GM12875 (cell line): ENCODE results near the gene TMEM108.

Source experiments
- H3K4me3 ChIP-seq: one replicate; pipeline ENCODE4 v1.5.1; 2011; ENCODE audit warnings: low read depth, low read length, control low read depth
- TF ChIP-seq, protein P1 (sequence below): IDR thresholded peaks from 2 replicates; pipeline ENCODE4 v1.5.1; 2011; ENCODE audit warnings: low read depth, mild to moderate bottlenecking, control low read depth, inconsistent platforms, low read length, moderate library complexity, borderline replicate concordance; ENCODE audit not compliant: insufficient read depth

Gene TMEM108

DNA sequence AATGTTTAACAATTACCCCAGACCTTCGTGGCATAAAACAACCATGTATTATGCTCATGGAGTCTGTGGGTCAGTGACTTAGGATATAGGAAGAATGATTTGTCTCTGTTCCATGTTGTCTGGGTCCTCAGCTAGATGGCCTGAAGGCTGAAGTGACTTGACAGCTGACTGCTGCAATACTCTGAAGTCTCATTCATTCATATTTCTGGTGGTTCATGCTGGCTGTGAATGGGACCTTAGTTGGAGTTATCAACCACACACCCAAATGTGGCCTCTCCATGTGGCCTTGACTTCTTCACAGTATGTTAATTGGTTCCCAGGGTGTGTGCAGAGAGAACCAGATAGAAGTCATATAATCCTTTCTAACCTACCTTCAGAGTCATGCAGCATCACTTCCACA is 216.5 kb downstream of the TMEM108 start:
- TF ChIP-seq, protein P1, sequence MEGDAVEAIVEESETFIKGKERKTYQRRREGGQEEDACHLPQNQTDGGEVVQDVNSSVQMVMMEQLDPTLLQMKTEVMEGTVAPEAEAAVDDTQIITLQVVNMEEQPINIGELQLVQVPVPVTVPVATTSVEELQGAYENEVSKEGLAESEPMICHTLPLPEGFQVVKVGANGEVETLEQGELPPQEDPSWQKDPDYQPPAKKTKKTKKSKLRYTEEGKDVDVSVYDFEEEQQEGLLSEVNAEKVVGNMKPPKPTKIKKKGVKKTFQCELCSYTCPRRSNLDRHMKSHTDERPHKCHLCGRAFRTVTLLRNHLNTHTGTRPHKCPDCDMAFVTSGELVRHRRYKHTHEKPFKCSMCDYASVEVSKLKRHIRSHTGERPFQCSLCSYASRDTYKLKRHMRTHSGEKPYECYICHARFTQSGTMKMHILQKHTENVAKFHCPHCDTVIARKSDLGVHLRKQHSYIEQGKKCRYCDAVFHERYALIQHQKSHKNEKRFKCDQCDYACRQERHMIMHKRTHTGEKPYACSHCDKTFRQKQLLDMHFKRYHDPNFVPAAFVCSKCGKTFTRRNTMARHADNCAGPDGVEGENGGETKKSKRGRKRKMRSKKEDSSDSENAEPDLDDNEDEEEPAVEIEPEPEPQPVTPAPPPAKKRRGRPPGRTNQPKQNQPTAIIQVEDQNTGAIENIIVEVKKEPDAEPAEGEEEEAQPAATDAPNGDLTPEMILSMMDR = no peak
- H3K4me3 ChIP-seq = no peak overlapping the region

DNA sequence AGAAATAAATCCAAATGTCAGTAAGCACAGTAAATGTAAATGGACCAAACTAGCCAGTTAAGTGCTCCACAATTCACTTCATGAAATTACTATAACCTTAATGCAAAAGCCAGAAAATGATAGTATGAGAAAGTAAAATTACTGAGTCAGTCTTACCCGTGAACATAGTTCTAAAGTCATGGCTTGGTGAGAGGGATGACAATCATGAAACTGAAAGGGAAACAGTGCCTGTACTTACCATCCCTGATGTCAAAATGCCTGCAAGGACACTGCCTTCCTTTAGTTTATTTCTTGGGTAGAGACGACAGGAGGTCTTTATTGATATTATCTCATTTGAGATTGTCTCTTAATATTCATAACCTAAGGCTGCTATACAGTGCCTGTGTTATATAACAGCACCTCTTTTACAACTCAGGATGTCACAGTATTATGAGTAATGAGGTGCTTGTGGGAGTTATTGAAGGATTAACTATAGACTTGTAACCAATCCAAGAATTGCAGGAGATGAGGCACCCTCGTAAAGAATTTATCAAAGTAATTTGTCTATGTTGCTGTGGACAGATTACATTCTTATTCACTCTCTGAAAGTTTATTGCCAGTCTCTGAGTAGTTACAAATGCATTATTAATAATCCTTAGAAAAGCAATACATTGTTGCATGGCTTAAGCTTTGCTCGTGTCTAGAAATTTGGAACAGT is 218.7 kb downstream of the TMEM108 start:
- TF ChIP-seq, protein P1 = no peak
- H3K4me3 ChIP-seq = no peak overlapping the region

DNA sequence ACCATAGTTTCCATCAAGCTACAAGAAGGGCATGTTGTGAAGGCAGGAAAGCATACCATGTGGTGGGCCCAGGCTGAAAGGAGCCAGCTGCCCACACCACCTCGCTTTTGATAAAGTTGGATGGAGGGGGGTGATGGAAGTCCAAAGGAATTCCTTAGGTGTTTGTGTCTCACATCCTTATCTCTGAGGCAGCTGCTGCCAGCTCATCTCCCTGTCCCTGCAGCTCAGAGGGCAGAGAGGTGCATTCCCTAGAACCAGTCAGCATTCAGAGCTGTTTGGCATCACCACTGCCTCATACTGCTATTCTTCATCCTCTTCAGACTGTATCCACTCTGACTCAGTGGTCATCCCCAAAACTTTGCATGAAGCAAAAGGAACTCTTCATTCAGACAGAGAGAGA is 220.2 kb downstream of the TMEM108 start:
- TF ChIP-seq, protein P1 = no peak
- no peak overlapping the region for H3K4me3 ChIP-seq

DNA sequence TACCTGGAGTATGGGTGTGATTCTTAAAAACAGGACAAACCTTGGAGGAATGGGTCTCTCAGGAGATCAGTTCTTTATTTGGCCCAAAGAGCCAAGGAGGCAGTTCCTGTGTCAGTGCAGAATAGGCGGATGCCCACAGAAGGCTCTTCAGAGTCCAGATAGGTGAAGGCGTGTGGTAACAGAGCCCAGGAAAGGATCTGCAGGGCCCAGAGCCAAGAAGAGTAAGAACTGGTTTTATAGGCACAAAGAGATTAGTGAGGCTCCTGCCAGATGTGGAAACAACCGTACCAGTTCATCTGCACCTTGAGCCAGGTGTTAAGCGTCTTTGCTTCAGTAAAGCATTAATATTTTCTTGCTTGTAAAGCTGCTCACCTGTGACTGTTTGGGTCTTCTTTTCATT is 221.6 kb downstream of the TMEM108 start:
- TF ChIP-seq, protein P1 = no peak
- no peak overlapping the region for H3K4me3 ChIP-seq

DNA sequence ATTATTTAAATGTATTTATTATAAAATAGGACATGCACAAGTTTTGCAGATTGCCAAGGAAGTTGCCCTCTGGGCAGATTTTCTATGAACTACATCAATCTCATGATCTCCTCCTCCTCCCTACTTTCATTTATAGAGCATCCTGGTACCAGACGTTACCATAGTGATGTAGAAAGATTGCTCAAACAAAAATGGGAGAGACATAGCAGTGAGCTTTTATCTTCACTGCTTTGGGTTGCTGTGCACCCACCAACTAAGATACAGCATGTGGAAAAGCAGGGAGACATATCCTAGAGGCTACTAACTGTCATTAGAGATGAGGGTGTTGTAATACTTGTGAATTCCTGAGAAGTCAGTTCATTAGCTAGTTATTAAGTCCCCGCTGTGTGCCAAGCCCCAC is 224.1 kb downstream of the TMEM108 start:
- TF ChIP-seq, protein P1 = no peak

DNA sequence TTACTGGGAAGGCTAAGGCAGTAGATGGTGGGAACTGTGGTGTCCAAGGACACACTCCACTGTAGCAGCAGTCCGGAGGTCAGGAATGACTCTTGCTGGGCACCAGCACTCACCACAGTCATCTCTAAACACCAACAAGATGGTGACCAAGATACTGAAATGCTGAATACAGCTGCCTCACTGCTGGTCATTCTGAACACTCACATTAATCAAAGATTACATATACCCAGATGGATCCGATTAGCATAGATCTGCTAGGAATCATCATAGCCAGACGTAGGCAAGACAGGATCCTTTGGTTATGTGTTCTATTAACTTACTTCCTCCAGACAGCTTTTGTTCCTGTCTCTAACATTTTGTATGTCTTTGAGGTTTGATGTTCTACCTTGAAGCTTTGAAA is 226.7 kb downstream of the TMEM108 start:
- H3K4me3 ChIP-seq = no peak overlapping the region
- TF ChIP-seq, protein P1 = no peak

More for the DNA sequence above, 224.1 kb downstream of the TMEM108 start:
- H3K4me3 ChIP-seq = no peak overlapping the region

DNA sequence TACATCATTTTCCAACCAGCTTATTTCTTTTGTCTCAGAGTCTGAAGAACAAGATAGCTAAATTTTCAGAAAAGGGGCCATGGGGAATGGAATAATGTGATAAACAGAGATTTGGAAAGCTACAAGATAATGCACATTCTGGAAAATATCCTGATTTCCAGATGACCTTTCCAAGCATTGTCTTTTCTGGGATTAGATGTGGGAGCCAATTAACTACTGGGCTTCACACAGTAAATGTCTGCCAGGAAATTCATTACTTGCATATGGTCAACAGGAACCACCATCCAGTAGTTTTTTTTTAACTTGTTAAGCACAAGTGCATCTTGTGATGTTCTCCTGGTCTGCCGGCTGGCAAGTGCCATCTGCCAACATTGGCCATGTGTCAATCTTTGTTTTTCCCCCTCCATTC is 230.5 kb downstream of the TMEM108 start:
- H3K4me3 ChIP-seq = no peak overlapping the region
- TF ChIP-seq, protein P1 = no peak
